Pancreas (tissue), 10 donors: ENCODE results near the gene HELLS. TPM values are rescaled to one million over a fixed set of nuclear protein-coding genes. Genes with fewer than 3 reads are reported as not detected.
"Not testable (repeated sequence)": the region's sequence is repeated elsewhere in the genome, so short reads cannot be mapped to it uniquely, and the experiment has no call there.

Source experiments
- ATAC-seq, 4 donors: fragments of 200-7000 bp; cut with Tn5 transposase; one replicate each; pipeline versions ENCODE4 v1.8.0 to v1.9.1; 2020; ENCODE audit warnings: mild to moderate bottlenecking in 4 of 4, moderate library complexity in 4 of 4
- DNase-seq, 6 donors: peaks; one replicate each; pipeline ENCODE4 v3.0.0-alpha.2; 2020
- FAIRE-seq: peaks from 2 replicates; lab custom pipeline; 2012; peaks lifted over from hg19 to GRCh38; lab: Jason Lieb, UNC
- H3K27ac ChIP-seq, 4 donors: fragments of 200-600 bp; sonication (generic); 1 replicate in 3 of 4; 2 replicates in 1 of 4; pipeline versions ENCODE4 v1.5.0 to v1.8.0; 2020
- H3K27me3 ChIP-seq, 4 donors: fragments of 200-600 bp; one replicate each; pipeline ENCODE4 v1.8.0; 2021
- H3K36me3 ChIP-seq, 3 donors: fragments of 200-600 bp; sonication (generic) in 1 of 3; one replicate each; pipeline versions ENCODE4 v1.5.0 to v1.8.0; 2020 to 2021
- H3K4me1 ChIP-seq, 3 donors: fragments of 200-600 bp; one replicate each; pipeline ENCODE4 v1.8.0; 2021
- H3K4me3 ChIP-seq, 4 donors: fragments of 200-600 bp; sonication (generic) in 2 of 4; one replicate each; pipeline versions ENCODE4 v1.5.0 to v1.8.0; 2020 to 2021
- H3K9me3 ChIP-seq, 4 donors: fragments of 200-600 bp; one replicate each; pipeline ENCODE4 v1.8.0; 2021
- CTCF ChIP-seq, 4 donors: fragments of 200-600 bp; sonication (generic) in 3 of 4; IDR thresholded peaks; one replicate each; pipeline versions ENCODE4 v1.5.0 to v1.8.0; 2021; ENCODE audit warnings: antibody characterized with exemption in 4 of 4
- WGBS, 2 donors: extraction: QIAGEN DNeasy Blood & Tissue Kit; methylation state at CpG; one replicate each; pipeline ENCODE4 v1.1.7; 2013; 5-methylcytosine and 5-hydroxymethylcytosine counted together
- intact Hi-C, 3 donors: fragments of 100-400 bp; cut with DNase I; formaldehyde crosslinking; loops; one replicate each; pipeline versions ENCODE4 v1.11.1 to v1.14.2; 2022
- polyA plus RNA-seq, 2 donors: library from polyadenylated mRNA; stranded (reverse); fragments of 200-250 nt; gene quantifications; one replicate each; pipeline ENCODE4 v1.2.3, GENCODE V29; 2013
- total RNA-seq, 6 donors: library from RNA; stranded (reverse); fragmentation: NEBNext Ultra II Directional in 4 of 6; extraction: Animal tissue kit (Norgen Biotek cat#: 25700) in 4 of 6; gene quantifications; one replicate each; pipeline versions ENCODE4 v1.2.1 to v1.2.4, GENCODE V29; 2021 to 2023
- donor health status: healthy with polysubstance abuse.
- donor health status: DM: no; HTN: no; CAD: no; lungs with moderate emphysema.
- donor health status: DM: no; HTN: no; CAD: no.
- donor health status: control.
- donor health status: control.
- donor health status: Bipolar disorder and iron deficiency.
- donor health status: DM: yes; HTN: yes; CAD: no.
- donor health status: DM: no; HTN: no; CAD: no.
- donor health status: DM: no; HTN: no; CAD: no.
- donor health status: DM: yes; HTN: yes; CAD: no.

The HELLS gene
- total and polyA plus RNA-seq, 8 donors, result 1.1 to 4.2 (median 2.7) TPM

- Histone ChIP-seq H3K9me3 (no peaks in the 10 kb centered on the region), H3K27ac (no peak overlapping the region), H3K27me3 (no peaks in the 10 kb centered on the region), H3K4me1 (no peaks in the 10 kb centered on the region), H3K36me3 (no peaks in the 10 kb centered on the region), H3K4me3 (no peak overlapping the region)
- intact Hi-C loops, result no loop called here
- no peak for ATAC-seq
- no peak for DNase-seq
- no peak for FAIRE-seq
- WGBS, 2 donors, result 92% methylated on average over 5 of the region's 5 CpGs
- no peak for TF ChIP-seq CTCF (IDR thresholded peaks at IDR 0.05)
Measured at GRCh38 chr10:94521276-94522250, 24.0 kb upstream of the HELLS start.

GRCh38 chr10:94524146-94524545, 21.4 kb upstream of the HELLS start:
- no peak for FAIRE-seq
- TF ChIP-seq CTCF (IDR thresholded peaks at IDR 0.05), result no peak

GRCh38 chr10:94524711-94525110, 20.9 kb upstream of the HELLS start:
- no peak overlapping the region for H3K4me3 ChIP-seq
- ATAC-seq (no peak), DNase-seq (no peak), FAIRE-seq (no peak)
- 96 to 100% methylated on average over 5 of the region's 5 CpGs for WGBS, 2 donors
- no peaks in the 10 kb centered on the region for H3K36me3 ChIP-seq
- H3K4me1 ChIP-seq, result no peaks in the 10 kb centered on the region
- intact Hi-C loops, result no loop called here
- H3K27me3 ChIP-seq, result no peaks in the 10 kb centered on the region
- H3K9me3 ChIP-seq, result no peaks in the 10 kb centered on the region
- no peak for TF ChIP-seq CTCF (IDR thresholded peaks at IDR 0.05)
- no peak overlapping the region for H3K27ac ChIP-seq

More at GRCh38 chr10:94524146-94524545, 21.4 kb upstream of the HELLS start:
- no peak for ATAC-seq
- Histone ChIP-seq H3K27ac (no peak overlapping the region), H3K9me3 (no peaks in the 10 kb centered on the region), H3K36me3 (no peaks in the 10 kb centered on the region), H3K4me1 (no peaks in the 10 kb centered on the region), H3K4me3 (no peak overlapping the region), H3K27me3 (no peaks in the 10 kb centered on the region)
- intact Hi-C loops, result no loop called here
- no peak for DNase-seq
- WGBS, 2 donors, result 89 to 90% methylated on average over 7 of the region's 7 CpGs

- H3K4me3 ChIP-seq, H3K27ac ChIP-seq, H3K9me3 ChIP-seq, ATAC-seq, H3K4me1 ChIP-seq, DNase-seq, intact Hi-C loops, H3K27me3 ChIP-seq, H3K36me3 ChIP-seq: not testable (repeated sequence)
- FAIRE-seq, result peak; percentile 99
Measured at GRCh38 chr10:94531550-94531949, 14.0 kb upstream of the HELLS start.

- no peak overlapping the region for H3K4me3 ChIP-seq
- H3K4me1 ChIP-seq, result no peaks in the 10 kb centered on the region
- ATAC-seq (no peak), DNase-seq (no peak), FAIRE-seq (no peak)
- peaks cover 0 to 4% (median 0%) of the 10 kb centered on the region in 3 donors for H3K36me3 ChIP-seq
- TF ChIP-seq CTCF (IDR thresholded peaks at IDR 0.05), result no peak
- no peaks in the 10 kb centered on the region for H3K9me3 ChIP-seq
- no peak overlapping the region for H3K27ac ChIP-seq
- intact Hi-C loops, result no loop called here
- 94 to 98% methylated on average over 1 of the region's 1 CpG for WGBS, 2 donors
- no peaks in the 10 kb centered on the region for H3K27me3 ChIP-seq
Measured at GRCh38 chr10:94533027-94533426, 12.6 kb upstream of the HELLS start.

GRCh38 chr10:94542282-94542681, 3.3 kb upstream of the HELLS start:
- DNase-seq, ATAC-seq, H3K4me1 ChIP-seq, FAIRE-seq, intact Hi-C loops, H3K9me3 ChIP-seq, H3K27me3 ChIP-seq, H3K36me3 ChIP-seq, H3K27ac ChIP-seq, H3K4me3 ChIP-seq: not testable (repeated sequence)
- WGBS, 2 donors, result 40 to 41% methylated on average over 2 of the region's 2 CpGs
